Liver (tissue), 9 donors: ENCODE results near the gene SEMA4C. TPM values are rescaled to one million over a fixed set of nuclear protein-coding genes. Genes with fewer than 3 reads are reported as not detected.

Source experiments
- DNase-seq: peaks from one replicate; pipeline ENCODE4 v3.0.0-alpha.2; 2017; ENCODE audit warnings: low spot score
- H3K27ac ChIP-seq, 2 donors: one replicate each; pipeline ENCODE4 v1.7.0; 2013; ENCODE audit warnings: inconsistent platforms in 2 of 2, low read length in 2 of 2, control low read depth in 1 of 2, low read depth in 1 of 2, mild to moderate bottlenecking in 1 of 2
- H3K27me3 ChIP-seq, 4 donors: one replicate each; pipeline versions ENCODE4 v1.6.1 to v1.7.0; 2013; ENCODE audit warnings: low read length in 3 of 4, inconsistent platforms in 1 of 4, mild to moderate bottlenecking in 1 of 4, moderate library complexity in 1 of 4; ENCODE audit not compliant: control insufficient read depth in 4 of 4, insufficient read depth in 4 of 4
- H3K36me3 ChIP-seq, 4 donors: one replicate each; pipeline versions ENCODE4 v1.6.1 to v1.7.0; 2013; ENCODE audit warnings: low read length in 3 of 4, mild to moderate bottlenecking in 3 of 4, low read depth in 1 of 4, moderate library complexity in 1 of 4; ENCODE audit not compliant: control insufficient read depth in 4 of 4, insufficient read depth in 3 of 4
- H3K4me1 ChIP-seq, 4 donors: one replicate each; pipeline versions ENCODE4 v1.6.1 to v1.7.0; 2013; ENCODE audit warnings: low read length in 3 of 4, mild to moderate bottlenecking in 3 of 4, moderate library complexity in 1 of 4; ENCODE audit not compliant: control insufficient read depth in 4 of 4, insufficient read depth in 4 of 4
- H3K4me3 ChIP-seq, 3 donors: one replicate each; pipeline versions ENCODE4 v1.6.1 to v1.7.0; 2013; ENCODE audit warnings: low read length in 3 of 3, control low read depth in 1 of 3, low read depth in 1 of 3, mild to moderate bottlenecking in 1 of 3
- H3K9ac ChIP-seq, 2 donors: one replicate each; pipeline ENCODE4 v1.7.0; 2013; ENCODE audit warnings: low read length in 2 of 2, mild to moderate bottlenecking in 2 of 2, moderate library complexity in 2 of 2, control low read depth in 1 of 2, low read depth in 1 of 2
- H3K9me3 ChIP-seq, 4 donors: one replicate each; pipeline versions ENCODE4 v1.6.1 to v1.7.0; 2013; ENCODE audit warnings: low read length in 3 of 4; ENCODE audit not compliant: control insufficient read depth in 4 of 4
- FOXA1 ChIP-seq: IDR thresholded peaks from 2 replicates; pipeline ENCODE4 v1.6.1; 2016; ENCODE audit warnings: antibody characterized with exemption
- GABPA ChIP-seq, 2 donors: IDR thresholded peaks in 1 of 2; conservative IDR thresholded peaks in 1 of 2; 2 replicates each; pipeline ENCODE4 v1.6.1; 2016; ENCODE audit warnings: antibody characterized with exemption in 2 of 2, mild to moderate bottlenecking in 1 of 2, moderate library complexity in 1 of 2
- REST ChIP-seq: IDR thresholded peaks from 2 replicates; pipeline ENCODE4 v1.6.1; 2016; ENCODE audit warnings: antibody characterized with exemption, mild to moderate bottlenecking
- TAF1 ChIP-seq: conservative IDR thresholded peaks from 2 replicates; pipeline ENCODE4 v1.6.1; 2016; ENCODE audit warnings: antibody characterized with exemption, mild to moderate bottlenecking
- ZBTB33 ChIP-seq: IDR thresholded peaks from 2 replicates; pipeline ENCODE4 v1.6.1; 2016; ENCODE audit warnings: antibody characterized with exemption
- WGBS: extraction: QIAGEN DNeasy Blood & Tissue Kit; methylation state at CpG from one replicate; pipeline ENCODE4 v1.1.7; 2013; 5-methylcytosine and 5-hydroxymethylcytosine counted together
- polyA plus RNA-seq, 2 donors: library from polyadenylated mRNA; stranded (reverse) in 1 of 2; unstranded in 1 of 2; fragments of 200-250 nt in 1 of 2; fragments of >200 nt in 1 of 2; fragmentation: Nextera tagmentation in 1 of 2; extraction: Ambion mirVana in 1 of 2; gene quantifications; one replicate each; pipeline versions ENCODE4 v1.2.1 to v1.2.3, GENCODE V29; 2013 to 2015
- total RNA-seq, 2 donors: library from RNA; depleted of rRNA; stranded (reverse); fragments of >200 nt; gene quantifications; one replicate each; pipeline ENCODE4 v1.2.3, GENCODE V29; 2014
- donor health status: healthy.
- donor health status: healthy.
- donor health status: healthy.
- donor health status: healthy.
- donor health status: healthy.

The SEMA4C gene
- total and polyA plus RNA-seq, 4 donors: 3.7 to 23.2 (median 13.2) TPM

GRCh38 chr2:96843538-96844268 is 26.2 kb downstream of the SEMA4C start, which contains the start of gene ANKRD23:
Gene ANKRD23 (minus strand): TSS chr2:96844021. CDS start chr2:96843992, 29 bp downstream.
- TF ChIP-seq TAF1: no peak
- no peak for TF ChIP-seq ZBTB33
- TF ChIP-seq REST: no peak
- Histone ChIP-seq H3K9ac (no peak within 1 kb of the TSS), H3K27me3 (no peaks in the 10 kb centered on the region), H3K36me3 (peaks cover 0 to 6% (median 0%) of the 10 kb centered on the region in 4 donors), H3K4me1 (peaks cover 5 to 16% (median 9%) of the 10 kb centered on the region in 4 donors), H3K4me3 (no peak within 1 kb of the TSS), H3K9me3 (no peaks in the 10 kb centered on the region), H3K27ac (no peak within 1 kb of the TSS)
- WGBS: 97% methylated on average over 14 of the region's 14 CpGs
- no peak for DNase-seq

GRCh38 chr2:96842600-96842999 is 27.3 kb downstream of the SEMA4C start:
- WGBS: 77% methylated on average over 7 of the region's 7 CpGs
- H3K27ac ChIP-seq: no peak overlapping the region
- H3K9me3 ChIP-seq: no peaks in the 10 kb centered on the region
- no peak overlapping the region for H3K4me3 ChIP-seq
- no peak for DNase-seq
- H3K36me3 ChIP-seq: peaks cover 0 to 6% (median 5%) of the 10 kb centered on the region in 4 donors
- H3K4me1 ChIP-seq: peaks cover 0 to 6% (median under 1%) of the 10 kb centered on the region in 4 donors
- H3K27me3 ChIP-seq: no peaks in the 10 kb centered on the region
- no peak overlapping the region for H3K9ac ChIP-seq
- no peak for TF ChIP-seq ZBTB33
- no peak for TF ChIP-seq GABPA (IDR thresholded peaks at IDR 0.05 in 1 of 2, conservative IDR thresholded peaks at IDR 0.05 in 1 of 2)
- no peak for TF ChIP-seq FOXA1
